Testis (tissue), 2 donors: ENCODE data around the gene CUTC.

ENCODE experiments used
- POLR2A ChIP-seq: fragments of 450-650 bp; IDR thresholded peaks from one replicate; pipeline ENCODE4 v1.6.1; 2017; ENCODE audit warnings: antibody characterized with exemption, mild to moderate bottlenecking, moderate library complexity
- TF ChIP-seq, protein P1 (sequence below), 3 experiments: fragments of 450-650 bp in 2 of 3; fragments of 200-600 bp in 1 of 3; sonication (generic) in 1 of 3; IDR thresholded peaks; one replicate each; pipeline ENCODE4 v1.5.1; 2016 to 2019; ENCODE audit warnings: antibody characterized with exemption in 3 of 3, mild to moderate bottlenecking in 2 of 3, moderate library complexity in 1 of 3

DNA sequence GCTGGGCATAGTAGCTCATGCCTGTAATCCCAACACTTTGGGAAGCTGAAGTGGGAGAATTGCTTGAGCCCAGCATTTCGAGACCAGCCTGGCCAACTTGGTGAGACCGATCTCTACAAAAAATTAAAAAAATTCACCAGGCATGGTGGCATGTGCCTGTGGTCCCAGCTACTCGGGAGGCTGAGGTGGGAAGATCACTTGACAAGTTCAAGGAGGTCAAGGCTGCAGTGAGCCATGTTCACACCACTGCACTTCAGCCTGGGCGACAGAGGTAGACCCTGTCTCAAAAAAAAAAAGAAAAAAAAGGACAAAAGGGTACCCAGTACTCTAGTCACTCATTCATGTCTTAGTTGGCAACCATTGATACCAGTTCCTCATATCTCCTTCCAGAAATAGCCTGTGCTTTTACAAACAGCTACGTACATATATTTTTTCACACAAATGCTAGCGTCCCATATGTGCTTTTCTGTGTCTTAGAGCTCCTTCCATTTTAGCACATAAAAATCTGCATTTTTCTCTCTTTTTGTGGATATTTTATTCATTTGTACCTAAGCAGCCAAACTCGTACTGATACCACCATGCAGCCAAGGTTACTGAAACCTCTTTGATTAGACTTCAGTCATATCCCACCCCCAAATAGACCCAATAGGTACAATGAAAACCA is 55.9 kb downstream of the CUTC start:
- TF ChIP-seq, protein P1, sequence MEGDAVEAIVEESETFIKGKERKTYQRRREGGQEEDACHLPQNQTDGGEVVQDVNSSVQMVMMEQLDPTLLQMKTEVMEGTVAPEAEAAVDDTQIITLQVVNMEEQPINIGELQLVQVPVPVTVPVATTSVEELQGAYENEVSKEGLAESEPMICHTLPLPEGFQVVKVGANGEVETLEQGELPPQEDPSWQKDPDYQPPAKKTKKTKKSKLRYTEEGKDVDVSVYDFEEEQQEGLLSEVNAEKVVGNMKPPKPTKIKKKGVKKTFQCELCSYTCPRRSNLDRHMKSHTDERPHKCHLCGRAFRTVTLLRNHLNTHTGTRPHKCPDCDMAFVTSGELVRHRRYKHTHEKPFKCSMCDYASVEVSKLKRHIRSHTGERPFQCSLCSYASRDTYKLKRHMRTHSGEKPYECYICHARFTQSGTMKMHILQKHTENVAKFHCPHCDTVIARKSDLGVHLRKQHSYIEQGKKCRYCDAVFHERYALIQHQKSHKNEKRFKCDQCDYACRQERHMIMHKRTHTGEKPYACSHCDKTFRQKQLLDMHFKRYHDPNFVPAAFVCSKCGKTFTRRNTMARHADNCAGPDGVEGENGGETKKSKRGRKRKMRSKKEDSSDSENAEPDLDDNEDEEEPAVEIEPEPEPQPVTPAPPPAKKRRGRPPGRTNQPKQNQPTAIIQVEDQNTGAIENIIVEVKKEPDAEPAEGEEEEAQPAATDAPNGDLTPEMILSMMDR (IDR thresholded peaks at IDR 0.05): no peak
- TF ChIP-seq POLR2A: no peak
